Hepatocyte (in vitro differentiated cells): ENCODE measurements around the gene MCF2L2.

Source experiments
- EZH2 ChIP-seq: fragments of 200-600 bp; sonication (generic); IDR thresholded peaks from 2 replicates; pipeline ENCODE4 v1.6.1; 2016; ENCODE audit warnings: antibody characterized with exemption, mild to moderate bottlenecking, borderline replicate concordance
- TF ChIP-seq, protein P1 (sequence below): fragments of 200-600 bp; sonication (generic); IDR thresholded peaks from 2 replicates; pipeline ENCODE4 v1.5.1; 2016; ENCODE audit warnings: antibody characterized with exemption, mild to moderate bottlenecking; ENCODE audit not compliant: poor library complexity

DNA sequence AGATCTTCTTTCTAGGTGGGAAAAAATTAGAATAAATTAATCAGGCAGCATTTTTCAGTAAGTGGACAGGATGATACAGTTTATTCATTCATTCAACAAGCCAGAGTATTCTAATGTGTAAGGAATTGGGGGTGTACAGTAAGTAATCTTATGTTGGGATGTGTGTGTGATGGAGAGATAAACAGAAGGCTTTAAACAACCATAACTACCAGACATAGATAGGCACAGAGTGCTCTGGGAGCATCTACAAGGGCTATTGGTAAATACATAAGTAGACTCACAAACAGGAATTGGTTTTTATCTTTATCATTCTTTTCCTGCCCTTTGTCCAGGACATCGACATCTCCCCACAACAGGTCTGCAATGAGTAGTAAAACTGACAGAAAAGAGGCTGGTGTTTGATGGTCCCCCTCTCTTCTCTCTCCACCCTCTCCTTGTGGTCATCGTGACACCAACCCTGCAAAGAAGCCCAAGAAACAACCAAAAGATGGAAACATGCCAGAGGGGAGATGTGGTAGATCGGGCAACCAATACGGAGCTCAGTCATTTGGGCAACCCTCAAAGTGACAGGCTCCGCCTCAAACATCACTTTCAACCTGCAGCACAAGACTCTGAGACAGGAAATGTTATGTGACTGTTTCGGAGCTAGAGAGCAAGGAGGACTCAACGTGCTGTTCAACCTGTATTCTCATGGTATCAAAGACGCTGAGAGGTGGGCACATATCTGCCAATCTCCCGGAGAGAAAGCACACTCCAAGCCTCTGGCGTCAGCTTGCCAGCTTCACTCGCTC lies 204.0 kb downstream of the MCF2L2 start:
- no peak for TF ChIP-seq EZH2
- TF ChIP-seq, protein P1, sequence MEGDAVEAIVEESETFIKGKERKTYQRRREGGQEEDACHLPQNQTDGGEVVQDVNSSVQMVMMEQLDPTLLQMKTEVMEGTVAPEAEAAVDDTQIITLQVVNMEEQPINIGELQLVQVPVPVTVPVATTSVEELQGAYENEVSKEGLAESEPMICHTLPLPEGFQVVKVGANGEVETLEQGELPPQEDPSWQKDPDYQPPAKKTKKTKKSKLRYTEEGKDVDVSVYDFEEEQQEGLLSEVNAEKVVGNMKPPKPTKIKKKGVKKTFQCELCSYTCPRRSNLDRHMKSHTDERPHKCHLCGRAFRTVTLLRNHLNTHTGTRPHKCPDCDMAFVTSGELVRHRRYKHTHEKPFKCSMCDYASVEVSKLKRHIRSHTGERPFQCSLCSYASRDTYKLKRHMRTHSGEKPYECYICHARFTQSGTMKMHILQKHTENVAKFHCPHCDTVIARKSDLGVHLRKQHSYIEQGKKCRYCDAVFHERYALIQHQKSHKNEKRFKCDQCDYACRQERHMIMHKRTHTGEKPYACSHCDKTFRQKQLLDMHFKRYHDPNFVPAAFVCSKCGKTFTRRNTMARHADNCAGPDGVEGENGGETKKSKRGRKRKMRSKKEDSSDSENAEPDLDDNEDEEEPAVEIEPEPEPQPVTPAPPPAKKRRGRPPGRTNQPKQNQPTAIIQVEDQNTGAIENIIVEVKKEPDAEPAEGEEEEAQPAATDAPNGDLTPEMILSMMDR = no peak
